Loucy (cell line): ENCODE measurements around the gene AP1B1.

Experiments
- CTCF ChIP-seq: fragments of 200-600 bp; sonication (generic); conservative IDR thresholded peaks from 2 replicates; pipeline ENCODE4 v1.5.1; 2014; ENCODE audit warnings: mild to moderate bottlenecking, antibody characterized with exemption, low read length
- EZH2phosphoT487 ChIP-seq: fragments of 200-600 bp; IDR thresholded peaks from 2 replicates; pipeline ENCODE4 v1.6.1; 2018; ENCODE audit warnings: antibody characterized with exemption, mild to moderate bottlenecking, moderate library complexity, borderline replicate concordance

- no peak for TF ChIP-seq CTCF
- TF ChIP-seq EZH2phosphoT487 = no peak
Measured at GRCh38 chr22:29400576-29400975, 12.2 kb upstream of the AP1B1 start.
